H1 (cell line): ENCODE data around the gene IL10. TPM values are rescaled to one million over a fixed set of nuclear protein-coding genes. Genes with fewer than 3 reads are reported as not detected.

Experiments
- CTCF ChIA-PET: fragments of 300-600 bp; sonication (Branson Sonifier 250); formaldehyde crosslinking; loops from one replicate; lab custom pipeline; 2021; ENCODE audit not compliant: partially characterized antibody; lab: Charles Lee
- POLR2A ChIA-PET: fragments of 300-600 bp; sonication (Branson Sonifier 250); formaldehyde crosslinking; loops from one replicate; lab custom pipeline; 2021; ENCODE audit warnings: inconsistent platforms; ENCODE audit not compliant: partially characterized antibody; lab: Charles Lee
- DNase-seq, 2 experiments: peaks; one replicate each; pipeline versions ENCODE4 v3.0.0 to v3.0.0-alpha.2; 2010 to 2022; ENCODE audit warnings: low spot score in 2 of 2, low read depth in 1 of 2, mixed read lengths in 1 of 2
- FAIRE-seq: peaks from 2 replicates; lab custom pipeline; 2011; peaks lifted over from hg19 to GRCh38; lab: Jason Lieb, UNC
- H2AFZ ChIP-seq: 2 replicates; pipeline ENCODE4 v1.8.1; 2012; ENCODE audit warnings: low read length, inconsistent platforms
- H2AK5ac ChIP-seq: 2 replicates; pipeline ENCODE4 v1.6.1; 2013; ENCODE audit warnings: low read depth, low read length
- H2BK120ac ChIP-seq: replicated peaks from 2 replicates; pipeline ENCODE3; 2013; ENCODE audit warnings: low read depth, low read length, inconsistent platforms
- H2BK12ac ChIP-seq: 2 replicates; pipeline ENCODE4 v1.6.1; 2013; ENCODE audit warnings: low read depth, low read length
- H2BK15ac ChIP-seq: 2 replicates; pipeline ENCODE4 v1.6.1; 2013; ENCODE audit warnings: low read length
- H2BK20ac ChIP-seq: 2 replicates; pipeline ENCODE4 v1.6.1; 2013; ENCODE audit warnings: low read length
- H2BK5ac ChIP-seq: 2 replicates; pipeline ENCODE4 v1.6.1; 2013; ENCODE audit warnings: low read depth, low read length
- H3K14ac ChIP-seq: 2 replicates; pipeline ENCODE4 v1.6.1; 2013; ENCODE audit warnings: inconsistent platforms; ENCODE audit not compliant: insufficient read length
- H3K18ac ChIP-seq: 2 replicates; pipeline ENCODE4 v1.6.1; 2013; ENCODE audit warnings: low read length; ENCODE audit errors: extremely low read depth
- H3K23ac ChIP-seq: 2 replicates; pipeline ENCODE4 v1.6.1; 2013; ENCODE audit warnings: inconsistent platforms; ENCODE audit not compliant: insufficient read length
- H3K23me2 ChIP-seq: 2 replicates; pipeline ENCODE4 v1.6.1; 2013; ENCODE audit warnings: low read depth, low read length
- H3K27ac ChIP-seq: 2 replicates; pipeline ENCODE4 v1.6.1; 2011; ENCODE audit warnings: low read depth, low read length, inconsistent platforms
- H3K27me3 ChIP-seq, 4 experiments: replicated peaks in 1 of 4; 1 replicate in 1 of 4; 2 replicates in 3 of 4; pipeline versions ENCODE4 v1.6.1 to v1.8.1; 2011 to 2013; ENCODE audit warnings: low read length in 3 of 4, mild to moderate bottlenecking in 3 of 4, inconsistent platforms in 2 of 4, mixed read lengths in 2 of 4, moderate library complexity in 1 of 4; ENCODE audit not compliant: control insufficient read depth in 3 of 4, insufficient read depth in 3 of 4; ENCODE audit errors: extremely low read depth in 1 of 4
- H3K36me3 ChIP-seq, 4 experiments: 2 replicates each; pipeline versions ENCODE4 v1.6.1 to v1.8.1; 2011 to 2013; ENCODE audit warnings: mild to moderate bottlenecking in 4 of 4, low read length in 3 of 4, moderate library complexity in 2 of 4, control low read depth in 1 of 4, inconsistent platforms in 1 of 4; ENCODE audit not compliant: insufficient read depth in 4 of 4, control insufficient read depth in 2 of 4
- H3K4ac ChIP-seq: replicated peaks from 2 replicates; pipeline ENCODE3; 2013; ENCODE audit warnings: low read length, low read depth, mixed read lengths, inconsistent platforms; ENCODE audit not compliant: insufficient read length
- H3K4me1 ChIP-seq, 4 experiments: replicated peaks in 1 of 4; 1 replicate in 1 of 4; 2 replicates in 3 of 4; pipeline versions ENCODE4 v1.6.1 to v1.8.1; 2011 to 2013; ENCODE audit warnings: low read length in 3 of 4, inconsistent platforms in 2 of 4, mixed read lengths in 1 of 4; ENCODE audit not compliant: insufficient read depth in 4 of 4, control insufficient read depth in 3 of 4
- H3K4me2 ChIP-seq, 2 experiments: 2 replicates each; pipeline versions ENCODE4 v1.6.1 to v1.8.1; 2011 to 2013; ENCODE audit warnings: low read depth in 2 of 2, low read length in 2 of 2, control low read depth in 1 of 2, inconsistent platforms in 1 of 2, mild to moderate bottlenecking in 1 of 2; ENCODE audit not compliant: insufficient read depth in 1 of 2
- H3K4me3 ChIP-seq, 4 experiments: fragments of 200-600, 300-600 bp in 1 of 4; sonication (generic), shearing (Covaris generic), sonication (Bioruptor Twin) in 1 of 4; 2 replicates each; pipeline versions ENCODE4 v1.5.1 to v1.8.1; 2011 to 2016; ENCODE audit warnings: low read length in 4 of 4, low read depth in 3 of 4, control low read depth in 2 of 4, inconsistent platforms in 2 of 4, mild to moderate bottlenecking in 2 of 4, mixed read lengths in 1 of 4, moderate library complexity in 1 of 4; ENCODE audit not compliant: insufficient read depth in 2 of 4; ENCODE audit errors: extremely low read depth in 1 of 4
- H3K56ac ChIP-seq: replicated peaks from 2 replicates; pipeline ENCODE3; 2013; ENCODE audit warnings: low read depth, mild to moderate bottlenecking, mixed read lengths, low read length, inconsistent platforms; ENCODE audit not compliant: insufficient read length
- H3K79me1 ChIP-seq: 2 replicates; pipeline ENCODE4 v1.6.1; 2013; ENCODE audit warnings: low read depth, low read length, control low read depth
- H3K79me2 ChIP-seq, 2 experiments: 2 replicates each; pipeline versions ENCODE4 v1.6.1 to v1.8.1; 2012 to 2013; ENCODE audit warnings: low read length in 2 of 2, mild to moderate bottlenecking in 2 of 2, inconsistent platforms in 1 of 2; ENCODE audit not compliant: insufficient read depth in 2 of 2, control insufficient read depth in 1 of 2
- H3K9ac ChIP-seq, 4 experiments: replicated peaks in 1 of 4; 1 replicate in 1 of 4; 2 replicates in 3 of 4; pipeline versions ENCODE4 v1.6.1 to v1.8.1; 2011 to 2013; ENCODE audit warnings: low read depth in 3 of 4, low read length in 3 of 4, control low read depth in 2 of 4, mild to moderate bottlenecking in 2 of 4, moderate library complexity in 2 of 4, inconsistent platforms in 1 of 4; ENCODE audit errors: extremely low read depth in 1 of 4
- H3K9me3 ChIP-seq, 2 experiments: 2 replicates each; pipeline versions ENCODE4 v1.6.1 to v1.8.1; 2012 to 2013; ENCODE audit warnings: mild to moderate bottlenecking in 2 of 2, moderate library complexity in 2 of 2, control low read depth in 1 of 2, inconsistent platforms in 1 of 2, low read depth in 1 of 2, low read length in 1 of 2, mixed read lengths in 1 of 2; ENCODE audit not compliant: insufficient read depth in 2 of 2
- H4K20me1 ChIP-seq, 2 experiments: replicated peaks in 1 of 2; 2 replicates each; pipeline versions ENCODE3 to v1.8.1; 2011 to 2013; ENCODE audit warnings: inconsistent platforms in 2 of 2, low read length in 2 of 2, mild to moderate bottlenecking in 1 of 2; ENCODE audit not compliant: insufficient read depth in 2 of 2, control insufficient read depth in 1 of 2
- H4K5ac ChIP-seq: 2 replicates; pipeline ENCODE4 v1.6.1; 2013; ENCODE audit warnings: low read length, low read depth, mixed read lengths, inconsistent platforms; ENCODE audit not compliant: insufficient read length
- H4K8ac ChIP-seq: 2 replicates; pipeline ENCODE4 v1.8.0; 2013; ENCODE audit warnings: mild to moderate bottlenecking, moderate library complexity, low read length, inconsistent platforms; ENCODE audit not compliant: insufficient read depth; ENCODE audit errors: extremely low read depth
- H4K91ac ChIP-seq: replicated peaks from 2 replicates; pipeline ENCODE3; 2013; ENCODE audit warnings: low read length, mixed read lengths, inconsistent platforms; ENCODE audit not compliant: insufficient read length
- ATF2 ChIP-seq: IDR thresholded peaks from 2 replicates; pipeline ENCODE4 v1.6.1; 2012; ENCODE audit warnings: low read length, inconsistent platforms
- ATF3 ChIP-seq: IDR thresholded peaks from 2 replicates; pipeline ENCODE4 v1.6.1; 2011; ENCODE audit warnings: low read depth, mild to moderate bottlenecking, low read length; ENCODE audit not compliant: insufficient read depth
- BRCA1 ChIP-seq: IDR thresholded peaks from 2 replicates; pipeline ENCODE4 v1.6.1; 2012; ENCODE audit warnings: low read depth, low read length, improper control_type of control experiment
- CHD1 ChIP-seq: IDR thresholded peaks from 2 replicates; pipeline ENCODE4 v1.6.1; 2012; ENCODE audit warnings: low read depth, low read length, improper control_type of control experiment
- CHD2 ChIP-seq: IDR thresholded peaks from 2 replicates; pipeline ENCODE4 v1.6.1; 2012; ENCODE audit warnings: low read length, improper control_type of control experiment
- CTBP2 ChIP-seq: IDR thresholded peaks from 2 replicates; pipeline ENCODE4 v1.7.0; 2011; ENCODE audit warnings: borderline replicate concordance, mild to moderate bottlenecking, moderate library complexity, mixed read lengths, low read length; ENCODE audit not compliant: insufficient read depth, insufficient read length
- MAFK ChIP-seq: IDR thresholded peaks from 2 replicates; pipeline ENCODE4 v1.6.1; 2012; ENCODE audit warnings: low read depth, mild to moderate bottlenecking, improper control_type of control experiment, low read length
- SP2 ChIP-seq: IDR thresholded peaks from 2 replicates; pipeline ENCODE4 v1.6.1; 2012; ENCODE audit warnings: mild to moderate bottlenecking, low read length, inconsistent platforms
- SRF ChIP-seq: IDR thresholded peaks from 2 replicates; pipeline ENCODE4 v1.6.1; 2011; ENCODE audit warnings: mild to moderate bottlenecking, low read depth, low read length, moderate library complexity
- SUZ12 ChIP-seq: fragments of 200-600 bp; sonication (generic); IDR thresholded peaks from 2 replicates; pipeline ENCODE4 v1.6.1; 2012; ENCODE audit warnings: mild to moderate bottlenecking, inconsistent platforms, low read length, moderate library complexity, mixed read lengths
- USF2 ChIP-seq: IDR thresholded peaks from 2 replicates; pipeline ENCODE4 v1.6.1; 2011; ENCODE audit warnings: low read length, improper control_type of control experiment
- WGBS, 2 experiments: shearing (Covaris generic) in 1 of 2; methylation state at CpG; one replicate each; pipeline versions ENCODE4 v1.1.6 to v1.1.7; 2013 to 2015; ENCODE audit warnings: low lambda C conversion rate in 2 of 2, mixed read lengths in 2 of 2, inconsistent platforms in 1 of 2, low coverage in 1 of 2, missing lambda C conversion rate in 1 of 2; ENCODE audit not compliant: insufficient replicate concordance in 2 of 2, insufficient coverage in 1 of 2, insufficient read length in 1 of 2; ENCODE audit errors: extremely low coverage in 1 of 2, missing lambda C conversion rate in 1 of 2; 5-methylcytosine and 5-hydroxymethylcytosine counted together
- polyA plus RNA-seq, 7 experiments: library from polyadenylated mRNA; depleted of rRNA in 3 of 7; stranded (reverse) in 5 of 7; unstranded in 2 of 7; fragments of >200 nt in 5 of 7; fragments of 200-250 nt in 2 of 7; gene quantifications; 1 replicate in 5 of 7; 2 replicates in 1 of 7; 4 replicates in 1 of 7; pipeline versions ENCODE4 v1.2.1 to v1.2.3, GENCODE V29; 2011 to 2013; ENCODE audit warnings: missing spikeins in 2 of 7, mixed read lengths in 2 of 7
- total RNA-seq: library from RNA; stranded (reverse); fragmentation: NEBNext Ultra II Directional; extraction: Animal tissue kit (Norgen Biotek cat#: 25700); gene quantifications from 2 replicates; pipeline ENCODE4 v1.2.1, GENCODE V29; 2021

Gene IL10
- total and polyA plus RNA-seq, 2 of the 8 experiments (the other 6 are each of a cell fraction or from before 2014, with no cell fraction given) = not detected

- no peaks in the 10 kb centered on the region for H3K9me3 ChIP-seq
- no peak overlapping the region for H2AK5ac ChIP-seq
- H3K79me1 ChIP-seq = no peaks in the 10 kb centered on the region
- no peak overlapping the region for H4K5ac ChIP-seq
- H3K4ac ChIP-seq = no peak overlapping the region
- ChIA-PET CTCF (interaction anchor here (0.9 to 1.9 kb wide), 4 partner anchors 14 to 158 kb away, joined by 3 to 8 read pairs (median 4); partner anchors contain the start of gene IL20), POLR2A (no interaction called here)
- H2AFZ ChIP-seq = no peak overlapping the region
- DNase-seq = no peak
- H2BK20ac ChIP-seq = no peak overlapping the region
- no peak overlapping the region for H4K91ac ChIP-seq
- H3K27me3 ChIP-seq = peaks cover 2 to 7% (median 4%) of the 10 kb centered on the region in 4 experiments; a peak in 5 of 7 replicates
- FAIRE-seq = no peak
- H3K79me2 ChIP-seq = no peaks in the 10 kb centered on the region
- no peaks in the 10 kb centered on the region for H3K23me2 ChIP-seq
- no peaks in the 10 kb centered on the region for H4K20me1 ChIP-seq
- no peak overlapping the region for H3K56ac ChIP-seq
- H3K36me3 ChIP-seq = no peaks in the 10 kb centered on the region
- no peak overlapping the region for H2BK15ac ChIP-seq
- no peak overlapping the region for H2BK120ac ChIP-seq
- H4K8ac ChIP-seq = no peak overlapping the region
- H3K23ac ChIP-seq = no peak overlapping the region
- no peaks in the 10 kb centered on the region for H3K4me1 ChIP-seq
- H3K18ac ChIP-seq = no peak overlapping the region
- H3K27ac ChIP-seq = no peak overlapping the region
- H3K4me2 ChIP-seq = no peak overlapping the region
- no peak overlapping the region for H3K9ac ChIP-seq
- H2BK12ac ChIP-seq = no peak overlapping the region
- no peak overlapping the region for H2BK5ac ChIP-seq
- no peak overlapping the region for H3K4me3 ChIP-seq
- H3K14ac ChIP-seq = no peak overlapping the region
- WGBS, 2 experiments = 79% methylated on average over 1 of the region's 1 CpG; no CpG with 5 or more reads in 1 of the 2 experiments
- TF ChIP-seq SUZ12 (no peak), SP2 (no peak), CHD2 (no peak), MAFK (no peak), USF2 (no peak), CTBP2 (no peak), SRF (no peak), ATF2 (no peak), BRCA1 (no peak), ATF3 (no peak), CHD1 (no peak)
These were observed 18.3 kb downstream of the IL10 start for GRCh38 chr1:206754011-206754410.
